ENCODE data around the gene DIP2B.
A peak's percentile ranks its signal among the peaks of the same experiment; 100 is the strongest.

The DIP2B gene

GRCh38 chr12:50547742-50548141, 43.0 kb downstream of the DIP2B start:
- no peak overlapping the region for H3K4me3 ChIP-seq (ENCODE audit: low read depth, low read length)
- TF ChIP-seq MYC (IDR thresholded peaks at IDR 0.05; ENCODE audit: low read depth, low read length) (no peak), POLR2A (IDR thresholded peaks at IDR 0.05; ENCODE audit: extremely low read depth, insufficient read length) (no peak), CTCF (IDR thresholded peaks at IDR 0.05; ENCODE audit: low read depth, low read length) (no peak), MAX (IDR thresholded peaks at IDR 0.05; ENCODE audit: low read depth, low read length) (no peak)
- no peak for DNase-seq (ENCODE audit: low read depth)

GRCh38 chr12:50549885-50550284, 45.1 kb downstream of the DIP2B start:
- no peak for DNase-seq (ENCODE audit: low read depth)
- TF ChIP-seq POLR2A (IDR thresholded peaks at IDR 0.05; ENCODE audit: extremely low read depth, insufficient read length), result no peak
- TF ChIP-seq CTCF (IDR thresholded peaks at IDR 0.05; ENCODE audit: low read depth, low read length), result no peak
- no peak for TF ChIP-seq MYC (IDR thresholded peaks at IDR 0.05; ENCODE audit: low read depth, low read length)
- H3K4me3 ChIP-seq (ENCODE audit: low read depth, low read length), result no peak overlapping the region

- no peak for DNase-seq (ENCODE audit: low read depth)
- TF ChIP-seq MAX (IDR thresholded peaks at IDR 0.05; ENCODE audit: low read depth, low read length) (no peak), MYC (IDR thresholded peaks at IDR 0.05; ENCODE audit: low read depth, low read length) (no peak), CTCF (IDR thresholded peaks at IDR 0.05; ENCODE audit: low read depth, low read length) (no peak), POLR2A (IDR thresholded peaks at IDR 0.05; ENCODE audit: extremely low read depth, insufficient read length) (no peak)
- no peak overlapping the region for H3K4me3 ChIP-seq (ENCODE audit: low read depth, low read length)
These were observed 45.9 kb downstream of the DIP2B start for GRCh38 chr12:50550530-50551223.

- H3K4me3 ChIP-seq (ENCODE audit: low read depth, low read length), result no peak overlapping the region
- peak; percentile 38 for DNase-seq (ENCODE audit: low read depth)
- TF ChIP-seq MYC (IDR thresholded peaks at IDR 0.05; ENCODE audit: low read depth, low read length), result no peak
- TF ChIP-seq CTCF (IDR thresholded peaks at IDR 0.05; ENCODE audit: low read depth, low read length), result no peak
- no peak for TF ChIP-seq POLR2A (IDR thresholded peaks at IDR 0.05; ENCODE audit: extremely low read depth, insufficient read length)
- TF ChIP-seq MAX (IDR thresholded peaks at IDR 0.05; ENCODE audit: low read depth, low read length), result no peak
These were observed 47.1 kb downstream of the DIP2B start for GRCh38 chr12:50551866-50552265.

- TF ChIP-seq MYC (IDR thresholded peaks at IDR 0.05; ENCODE audit: low read depth, low read length) (no peak), POLR2A (IDR thresholded peaks at IDR 0.05; ENCODE audit: extremely low read depth, insufficient read length) (no peak), MAX (IDR thresholded peaks at IDR 0.05; ENCODE audit: low read depth, low read length) (no peak)
- H3K4me3 ChIP-seq (ENCODE audit: low read depth, low read length), result no peak overlapping the region
- no peak for DNase-seq (ENCODE audit: low read depth)
These were observed 49.9 kb downstream of the DIP2B start for GRCh38 chr12:50554651-50555050.

- H3K4me3 ChIP-seq (ENCODE audit: low read depth, low read length), result no peak overlapping the region
- no peak for DNase-seq (ENCODE audit: low read depth)
- TF ChIP-seq CTCF (IDR thresholded peaks at IDR 0.05; ENCODE audit: low read depth, low read length) (no peak), MAX (IDR thresholded peaks at IDR 0.05; ENCODE audit: low read depth, low read length) (no peak), MYC (IDR thresholded peaks at IDR 0.05; ENCODE audit: low read depth, low read length) (no peak), POLR2A (IDR thresholded peaks at IDR 0.05; ENCODE audit: extremely low read depth, insufficient read length) (no peak)
These were observed 50.7 kb downstream of the DIP2B start for GRCh38 chr12:50555471-50555885.

Data from NB4 (cell line).